Stimulated activated CD4-positive, alpha-beta T cell treated with anti-CD3 and anti-CD28 coated beads, Interleukin-1b, Interleukin-23, amount 100 ng/mL, for 48 hours (primary cell): ENCODE results near the gene CTRB1.

ENCODE experiments used
- DNase-seq: peaks from one replicate; pipeline ENCODE4 v3.0.0-alpha.2; 2020

CTRB1 gene

GRCh38 chr16:75273054-75273925, 54.5 kb downstream of the CTRB1 start:
- no peak for DNase-seq
